Measurements from ENCODE around the gene HPSE2.
"Not testable (repeated sequence)": the region's sequence is repeated elsewhere in the genome, so short reads cannot be mapped to it uniquely, and the experiment has no call there.

Gene HPSE2

DNA sequence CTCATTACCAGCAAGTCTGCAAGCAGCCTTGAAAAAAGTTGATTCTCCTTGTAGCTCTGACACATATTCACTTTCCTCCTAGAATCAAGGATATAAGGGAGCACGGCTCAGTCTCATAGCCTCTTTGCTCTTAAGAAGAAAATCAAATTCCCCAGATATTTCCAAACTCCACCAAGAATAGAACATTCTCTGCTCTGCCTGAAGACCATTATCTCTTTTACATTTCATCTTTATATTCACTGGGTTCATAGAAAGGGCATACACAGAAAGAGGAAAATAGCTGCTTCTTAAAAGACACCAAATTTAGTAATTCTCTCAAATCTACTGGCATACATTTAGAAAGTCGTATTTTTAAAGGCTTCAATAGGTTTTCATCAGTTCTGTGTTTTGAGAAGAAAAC, 92.0 kb downstream of the HPSE2 start:
- DNase-seq = no peak

DNA sequence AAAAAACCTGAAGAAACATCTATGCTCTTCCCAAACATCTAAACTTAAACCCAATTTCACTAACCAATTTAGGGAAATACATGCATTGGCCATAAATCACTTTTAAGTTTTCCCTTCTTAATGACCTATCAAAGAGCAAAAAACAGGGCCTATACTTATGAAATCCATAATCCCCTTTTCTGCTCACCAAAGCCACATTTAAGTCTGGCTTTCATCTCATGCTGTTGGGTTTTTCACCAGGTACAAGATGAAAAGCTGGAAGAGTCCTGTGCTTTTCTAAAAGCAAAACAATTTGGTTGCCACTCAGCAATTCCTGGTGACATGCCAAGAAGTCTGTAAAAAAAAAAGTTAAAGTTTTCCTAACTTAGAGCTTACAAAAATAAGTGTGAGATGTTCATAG, 92.6 kb downstream of the HPSE2 start:
- DNase-seq = no peak

DNA sequence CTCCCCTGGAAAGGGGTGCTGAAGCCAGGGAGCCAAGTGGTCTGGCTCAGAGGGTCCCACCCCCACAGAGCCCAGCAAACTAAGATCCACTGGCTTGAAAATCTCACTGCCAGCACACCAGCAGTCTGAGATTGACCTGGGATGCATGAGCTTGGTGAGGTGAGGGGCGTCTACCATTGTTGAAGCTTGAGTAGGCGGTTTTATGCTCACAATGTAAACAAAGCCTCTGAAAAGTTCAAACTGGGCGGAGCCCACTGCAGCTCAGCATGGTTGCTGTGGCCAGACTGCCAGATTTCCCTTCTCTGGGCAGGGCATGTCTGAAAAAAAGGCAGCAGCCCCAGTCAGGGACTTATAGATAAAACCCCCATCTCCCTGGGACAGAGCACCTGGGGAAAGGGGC, 102.8 kb downstream of the HPSE2 start:
- not testable (repeated sequence) for DNase-seq

DNA sequence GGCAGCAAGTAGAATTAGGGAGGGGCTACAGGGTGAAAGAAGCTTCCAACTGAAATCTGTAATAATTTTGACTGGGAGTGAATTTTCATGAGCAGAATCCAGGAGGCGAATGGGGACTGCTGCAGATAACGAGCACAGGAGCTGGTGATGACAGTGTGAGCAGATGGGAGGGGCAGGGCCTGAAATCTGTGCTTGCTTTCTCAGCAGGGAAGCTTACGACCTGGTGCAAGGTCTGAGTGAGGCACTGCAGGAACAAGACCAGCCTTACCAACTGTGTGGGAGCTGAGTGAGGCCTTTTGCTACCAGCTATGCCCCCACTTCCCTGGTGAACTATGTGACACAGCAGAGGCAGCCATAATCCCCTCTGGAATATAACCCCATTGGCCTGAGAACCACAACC, 109.8 kb downstream of the HPSE2 start:
- no peak for DNase-seq

DNA sequence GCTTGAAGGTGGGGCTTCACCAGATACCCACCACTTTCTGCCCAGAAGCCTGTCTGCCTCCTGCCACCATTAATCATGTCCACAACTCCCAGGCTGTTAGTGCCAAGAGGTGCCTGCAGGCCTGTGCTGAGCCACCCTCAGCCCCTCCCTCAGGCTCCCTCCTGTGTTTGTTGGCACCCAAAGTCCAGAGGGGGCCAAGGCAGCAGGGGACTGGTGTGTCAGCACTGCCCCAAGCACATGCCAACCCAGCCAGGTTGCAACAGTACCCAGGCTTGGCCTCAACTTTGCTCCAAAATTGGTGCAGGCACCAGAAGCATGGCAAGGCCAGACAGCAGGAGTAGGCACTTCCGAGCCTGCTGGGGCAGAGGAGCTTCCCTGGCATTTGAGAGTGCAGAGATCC, 111.3 kb downstream of the HPSE2 start:
- no peak for DNase-seq

DNA sequence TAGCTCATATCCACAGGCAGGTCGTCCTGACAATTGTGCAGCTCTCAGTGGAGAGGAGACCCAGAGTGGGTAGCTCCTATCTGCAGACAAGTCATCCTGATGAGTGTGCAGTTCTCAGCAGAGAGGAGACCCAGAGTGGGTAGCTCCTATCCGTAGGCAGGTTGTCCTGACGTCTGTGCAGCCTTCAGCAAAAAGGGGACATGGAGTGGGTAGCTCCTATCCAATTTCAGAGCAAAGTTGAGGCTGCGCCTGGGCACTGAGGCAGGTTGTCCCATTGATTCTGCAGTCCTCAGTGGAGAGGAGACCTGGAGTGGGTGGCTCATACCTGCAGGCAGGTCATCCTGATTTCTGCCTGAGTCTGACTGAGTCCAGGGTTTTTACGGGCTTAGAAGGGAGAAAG, 111.8 kb downstream of the HPSE2 start:
- DNase-seq = no peak

DNA sequence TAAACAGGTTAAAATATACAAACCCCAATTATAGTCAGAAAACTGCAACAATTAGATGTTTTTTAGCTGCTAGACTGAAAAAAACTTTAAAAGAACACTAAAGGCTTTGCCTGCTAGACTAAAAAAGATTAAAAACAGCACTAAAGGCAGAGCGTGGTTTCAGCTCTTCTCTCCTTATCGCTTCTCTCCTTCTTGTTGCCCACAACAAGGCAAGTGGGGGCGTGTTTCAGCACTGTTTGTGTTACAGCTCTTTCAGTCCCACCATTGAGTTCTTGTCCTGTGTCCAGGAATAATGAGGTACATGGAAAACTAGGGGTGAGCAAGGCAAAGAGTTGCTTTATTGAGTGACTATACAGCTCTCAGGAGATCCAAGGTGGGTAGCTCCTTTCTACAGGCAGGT, 112.3 kb downstream of the HPSE2 start:
- no peak for DNase-seq

DNA sequence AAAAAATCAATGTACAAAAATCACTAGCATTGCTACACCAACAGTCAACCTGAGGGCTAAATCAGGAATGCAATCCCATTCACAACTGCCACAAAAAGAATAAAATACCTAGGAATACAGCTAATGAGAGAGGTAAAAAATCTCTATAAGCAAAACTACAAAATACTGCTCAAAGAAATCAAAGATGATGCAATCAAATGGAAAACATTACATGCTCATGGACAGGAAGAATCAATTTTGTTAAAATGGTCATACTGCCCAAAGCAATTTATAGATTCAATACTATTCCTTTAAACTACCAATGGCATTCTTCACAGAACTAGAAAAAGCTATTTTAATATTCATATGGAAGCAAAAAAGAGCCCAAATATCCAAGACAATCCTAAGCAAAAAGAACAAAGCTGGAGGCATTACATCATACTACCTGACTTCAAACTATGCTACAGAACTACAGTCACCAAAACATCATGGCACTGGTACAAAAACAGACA, 116.3 kb downstream of the HPSE2 start:
- DNase-seq = no peak

DNA sequence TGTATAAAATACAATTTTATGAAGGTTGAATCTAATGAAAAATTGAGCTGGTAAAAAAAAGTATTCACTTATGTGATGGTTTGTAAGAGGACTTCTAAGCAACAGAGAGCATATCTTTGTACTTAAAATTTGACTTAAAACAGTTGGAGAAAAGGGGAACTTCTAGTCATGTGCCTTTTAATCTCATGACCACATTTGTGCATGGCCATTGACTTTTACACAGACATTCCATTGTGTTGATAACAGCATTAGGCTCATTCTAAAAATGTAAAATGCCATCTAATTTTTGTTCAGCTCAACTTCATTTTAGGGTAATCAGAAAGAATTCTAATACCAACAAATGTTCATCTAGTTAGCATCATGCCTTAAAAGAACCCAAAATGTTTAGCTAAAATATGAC, 119.9 kb downstream of the HPSE2 start:
- no peak for DNase-seq

DNA sequence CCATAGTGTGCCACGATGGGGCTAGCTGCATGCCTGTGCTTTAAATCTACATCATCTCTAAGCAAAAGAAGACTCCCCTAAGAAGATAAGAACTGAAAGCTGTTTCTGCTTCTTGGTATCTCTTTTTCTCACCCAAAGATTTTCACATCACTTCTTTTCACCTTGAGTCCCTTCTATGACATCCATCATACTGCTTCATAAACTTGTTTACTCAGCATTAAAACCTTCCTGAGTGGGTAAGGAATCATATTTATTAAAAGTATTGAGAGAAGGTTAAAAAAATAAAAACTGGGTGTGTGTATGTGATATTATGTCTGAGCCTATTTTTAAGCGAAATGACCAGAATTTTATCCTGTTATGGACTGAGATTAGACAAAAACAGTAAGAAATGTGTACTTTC, 150.3 kb downstream of the HPSE2 start:
- no peak for DNase-seq

DNA sequence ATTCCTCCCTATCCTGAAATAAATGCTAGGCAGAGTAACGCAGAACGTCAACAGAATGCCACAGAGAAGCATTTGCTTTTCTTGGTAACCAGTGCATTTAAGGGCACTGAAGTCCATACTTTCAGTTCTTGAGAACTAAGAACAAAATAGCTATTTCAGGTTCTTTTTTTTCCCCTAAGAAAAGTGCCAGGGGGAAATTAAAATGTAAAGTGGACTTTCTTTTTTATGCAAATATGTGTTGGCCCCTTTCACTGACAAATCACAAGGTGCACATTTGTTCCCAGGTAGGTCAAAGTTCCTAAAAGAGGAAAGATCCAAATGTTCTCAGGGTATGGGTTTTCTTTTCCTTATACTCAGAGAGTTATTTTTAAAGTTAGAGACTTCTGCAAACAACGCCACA, 151.5 kb downstream of the HPSE2 start:
- no peak for DNase-seq

DNA sequence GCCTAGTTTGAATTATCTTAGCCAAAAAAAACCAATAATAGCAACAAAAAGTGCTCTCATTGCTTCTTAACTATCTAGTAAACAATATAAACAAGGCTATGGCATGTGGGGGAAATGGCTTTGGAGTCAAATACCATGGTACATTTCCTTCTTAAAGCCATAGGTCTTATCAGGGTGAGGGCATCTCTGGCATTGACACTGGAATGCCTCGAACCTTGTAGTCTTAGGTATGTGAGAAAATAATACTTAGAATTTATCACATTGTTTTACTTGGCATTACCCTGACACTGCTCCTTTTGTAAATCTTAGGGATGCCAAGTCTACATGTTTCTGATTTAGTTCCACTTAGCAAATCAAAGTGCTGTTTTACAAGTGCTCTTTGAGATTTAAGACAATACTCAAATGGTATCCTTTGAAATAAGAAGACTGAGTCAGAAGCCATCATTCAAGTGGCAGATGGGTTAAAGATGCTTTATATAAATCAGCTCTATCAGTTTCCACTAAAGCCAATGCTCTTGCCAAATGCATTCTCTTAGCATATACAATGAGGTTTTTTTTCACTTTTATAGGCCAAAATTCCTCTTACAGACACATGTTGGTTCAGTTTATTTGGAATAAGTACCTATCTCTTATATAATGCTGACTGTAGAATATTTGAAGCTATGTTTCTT, 155.2 kb downstream of the HPSE2 start:
- DNase-seq = no peak

DNA sequence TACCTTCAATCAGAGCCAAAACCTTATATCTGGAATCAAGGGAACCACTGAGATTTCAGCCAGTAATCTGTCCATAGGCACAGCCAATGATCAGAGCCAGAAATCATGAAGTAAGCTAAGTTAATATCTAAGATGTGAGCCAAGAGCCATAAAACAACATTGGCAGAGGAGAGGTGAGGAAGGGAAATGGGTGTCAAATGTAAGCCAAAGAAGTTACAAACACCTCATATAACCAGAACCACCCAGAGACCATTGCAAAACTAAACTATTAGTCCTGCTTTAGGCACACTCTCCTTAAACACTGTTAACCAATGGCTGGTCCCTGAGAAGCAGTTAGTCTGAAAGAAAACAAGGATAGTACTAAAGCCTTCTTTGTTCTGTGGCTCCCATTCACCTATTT, 173.1 kb downstream of the HPSE2 start:
- no peak for DNase-seq

DNA sequence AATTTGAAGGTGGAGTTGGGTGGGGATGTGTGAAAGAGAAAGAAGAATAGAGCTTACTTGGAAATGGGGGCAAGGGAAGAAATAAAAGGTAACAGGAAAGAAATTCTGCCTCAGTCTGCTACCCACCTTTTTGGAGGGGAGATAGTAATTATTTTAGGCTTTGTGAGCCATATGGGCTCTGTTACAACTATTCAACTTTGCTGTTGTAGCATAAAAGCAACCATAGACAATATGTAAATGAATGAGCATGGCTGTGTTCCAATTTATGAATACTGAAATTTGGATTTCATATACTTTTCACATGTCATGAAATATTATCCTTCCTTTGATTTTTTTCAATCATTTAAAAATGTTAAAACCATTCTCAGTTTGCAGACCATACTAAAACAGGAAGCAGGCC, 176.9 kb downstream of the HPSE2 start:
- no peak for DNase-seq

DNA sequence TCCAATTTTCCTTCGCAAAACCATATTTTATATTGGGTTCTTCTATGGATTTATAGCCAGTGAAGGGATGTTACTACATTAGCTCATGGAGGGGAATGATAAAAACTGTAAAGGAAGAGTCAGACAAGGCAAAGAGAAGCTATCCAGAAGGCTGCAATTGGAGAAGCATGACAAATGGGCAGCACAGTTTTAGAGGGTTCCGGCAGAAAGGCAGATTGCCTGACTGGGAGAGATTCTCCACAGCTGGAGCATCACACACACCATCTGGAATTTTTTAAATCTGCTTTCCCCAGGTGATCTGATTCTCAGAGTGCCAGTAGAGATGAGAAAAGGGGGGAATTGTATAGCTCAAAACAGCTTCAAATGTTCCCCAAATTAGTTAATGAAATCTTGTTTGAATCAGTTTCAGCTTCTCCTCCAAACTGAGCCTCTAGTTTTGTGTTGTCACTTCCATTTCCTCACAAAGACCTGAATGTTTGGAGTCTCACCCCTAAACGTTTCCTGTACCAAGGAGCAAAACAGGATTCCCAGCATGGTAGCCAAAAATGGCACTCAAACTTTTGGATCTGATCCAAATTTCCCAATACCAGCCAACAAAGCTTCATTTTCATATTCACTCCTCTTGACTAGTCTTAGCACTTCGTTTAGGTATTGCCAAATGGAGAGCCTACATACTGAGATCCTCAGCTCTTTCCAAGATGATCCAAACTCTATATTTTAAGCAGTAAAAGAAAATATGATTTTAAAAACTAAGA, 177.5 kb downstream of the HPSE2 start:
- DNase-seq = no peak

DNA sequence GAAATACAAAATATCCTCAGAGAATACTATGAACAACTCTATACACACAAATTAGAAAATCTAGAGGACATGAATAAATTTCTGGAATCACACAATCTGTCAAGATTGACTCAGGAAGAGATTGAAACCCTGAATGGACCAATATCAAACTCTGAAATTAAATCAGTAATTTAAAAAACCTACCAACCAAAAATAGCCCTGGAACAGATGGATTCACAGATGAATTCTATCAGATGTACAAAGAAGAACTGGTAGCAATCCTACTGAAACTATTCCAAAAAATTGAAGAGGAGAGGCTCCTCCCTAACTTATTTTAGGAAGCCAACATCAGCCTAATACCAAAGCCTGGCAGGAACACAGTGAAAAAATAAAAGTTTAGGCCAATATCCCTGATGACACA, 190.0 kb downstream of the HPSE2 start:
- no peak for DNase-seq

DNA sequence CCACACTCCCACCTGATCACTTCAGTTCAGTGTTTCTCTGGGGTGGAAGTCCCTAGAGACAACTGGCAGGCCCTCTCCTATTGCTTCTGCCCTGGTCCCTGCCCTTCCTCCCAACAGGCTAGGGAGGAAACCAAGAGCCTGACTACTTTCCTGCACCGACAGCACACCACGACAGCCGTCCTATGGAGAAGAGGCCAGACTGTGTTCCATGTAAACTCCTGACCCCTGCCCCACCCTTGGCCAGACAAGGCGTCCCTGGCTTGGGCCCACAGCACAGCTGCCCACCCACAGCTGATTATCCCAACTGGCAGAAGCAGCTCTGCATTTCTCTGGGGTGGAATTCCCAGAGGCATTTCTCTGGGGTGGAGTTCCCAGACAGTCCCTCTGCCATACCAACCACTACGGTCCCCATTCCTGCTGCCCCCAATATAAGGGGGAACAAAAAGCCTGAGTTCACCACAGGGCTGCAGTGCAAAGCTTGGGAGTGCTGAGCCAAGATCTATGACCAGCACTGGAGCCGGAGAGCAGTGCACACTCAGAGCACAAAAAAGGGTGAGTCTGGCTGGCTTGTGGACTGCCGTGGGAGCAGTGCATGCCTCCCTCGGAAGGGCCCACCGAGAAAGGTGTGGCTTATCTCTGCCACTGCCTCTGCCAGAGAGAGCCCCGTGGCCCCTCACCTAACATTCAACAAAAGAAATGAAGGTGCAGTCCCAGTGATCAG, 193.4 kb downstream of the HPSE2 start:
- DNase-seq = no peak

DNA sequence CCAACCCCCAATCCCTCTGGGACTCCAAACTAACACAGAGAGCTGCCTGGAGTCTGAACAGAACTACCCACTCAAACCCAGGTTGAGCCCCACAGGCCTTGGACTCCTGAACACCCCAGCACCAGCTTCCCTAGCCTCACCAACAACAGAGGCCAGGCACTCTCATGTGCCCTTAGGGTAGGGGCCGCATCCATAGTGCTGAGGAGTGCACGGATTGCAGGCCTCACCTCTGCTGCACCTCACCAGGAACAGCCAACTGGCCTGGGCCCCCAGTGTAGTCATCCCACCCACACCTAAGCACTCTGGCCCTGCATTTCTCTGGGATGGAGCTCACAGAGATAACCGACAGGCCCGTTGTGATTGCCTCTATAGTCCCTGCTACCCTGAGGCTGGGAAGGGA, 194.2 kb downstream of the HPSE2 start:
- DNase-seq = no peak

DNA sequence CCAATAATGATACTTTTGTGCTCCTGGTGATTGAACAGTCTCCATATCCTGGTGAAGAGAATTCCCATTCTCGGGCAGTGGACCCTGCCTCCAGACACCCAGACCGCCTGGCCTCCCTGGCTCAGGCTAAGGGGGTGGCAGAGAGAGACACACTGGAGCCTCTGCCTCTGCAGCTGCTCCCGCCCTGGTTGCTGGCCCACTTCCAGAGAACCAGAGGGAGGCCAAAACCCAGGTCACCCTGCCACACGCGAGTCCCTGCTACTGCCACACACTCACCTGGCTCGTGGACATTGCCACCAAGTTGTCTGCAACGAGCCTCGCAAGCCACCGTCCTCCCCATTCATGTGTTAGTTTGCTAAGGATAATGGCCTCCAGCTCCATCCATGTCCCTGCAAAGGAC, 221.8 kb downstream of the HPSE2 start:
- no peak for DNase-seq

DNA sequence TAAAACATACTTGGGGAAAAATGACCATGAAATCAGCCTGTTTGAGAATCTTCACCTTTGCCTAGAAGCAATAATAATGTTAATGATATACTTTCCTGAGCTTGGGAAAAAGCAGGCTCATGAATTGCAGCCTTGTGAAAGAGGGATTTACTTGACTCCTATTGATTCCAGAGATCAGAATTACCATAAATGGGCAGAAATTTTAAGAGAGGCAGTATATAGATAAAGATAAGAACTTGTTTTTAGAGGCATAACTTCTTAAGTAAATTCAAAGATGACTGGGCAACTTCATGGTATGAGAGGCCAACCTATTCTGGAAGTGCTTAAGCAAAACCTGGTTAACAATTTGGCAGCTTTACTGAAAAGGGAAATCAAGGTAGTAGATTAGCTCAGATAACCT, 225.4 kb downstream of the HPSE2 start:
- no peak for DNase-seq

DNA sequence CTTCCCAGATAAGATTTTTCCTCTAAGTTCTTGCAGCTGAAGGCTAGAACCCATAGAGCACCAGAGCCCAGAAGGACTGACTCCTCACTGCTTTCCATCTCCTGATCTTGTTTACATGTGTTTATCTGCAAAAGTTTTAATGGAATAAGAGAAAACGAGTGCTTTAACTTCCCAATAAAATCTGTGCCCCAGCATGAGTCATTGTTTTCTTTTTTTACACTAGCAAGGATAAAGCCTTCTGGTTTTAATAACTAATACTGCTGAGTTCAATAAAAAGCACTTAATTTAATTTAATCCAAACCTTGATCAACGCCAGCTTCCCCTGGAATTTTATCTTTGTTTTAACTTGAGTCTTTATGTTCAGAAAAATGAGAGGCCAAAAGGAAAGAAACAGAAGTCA, 227.6 kb downstream of the HPSE2 start:
- no peak for DNase-seq

DNA sequence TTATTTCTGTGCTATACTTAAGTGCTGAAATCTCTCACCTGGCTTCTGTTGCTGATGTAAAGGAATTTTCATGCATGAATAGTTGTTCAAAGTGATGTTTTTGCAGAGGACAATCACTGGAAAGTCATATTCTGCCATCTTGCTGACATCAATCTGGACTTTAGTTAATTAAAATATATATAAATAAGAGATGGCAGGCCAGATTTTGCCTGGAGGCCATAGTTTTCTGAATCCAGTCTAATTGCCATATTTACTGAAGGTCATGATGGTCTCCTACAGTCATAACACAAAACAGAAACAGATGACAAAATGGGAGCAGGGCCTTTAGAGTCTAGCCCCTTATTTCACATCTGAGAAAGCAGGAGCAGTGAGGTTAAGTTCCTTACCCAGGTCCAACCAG, 228.2 kb downstream of the HPSE2 start:
- no peak for DNase-seq

DNA sequence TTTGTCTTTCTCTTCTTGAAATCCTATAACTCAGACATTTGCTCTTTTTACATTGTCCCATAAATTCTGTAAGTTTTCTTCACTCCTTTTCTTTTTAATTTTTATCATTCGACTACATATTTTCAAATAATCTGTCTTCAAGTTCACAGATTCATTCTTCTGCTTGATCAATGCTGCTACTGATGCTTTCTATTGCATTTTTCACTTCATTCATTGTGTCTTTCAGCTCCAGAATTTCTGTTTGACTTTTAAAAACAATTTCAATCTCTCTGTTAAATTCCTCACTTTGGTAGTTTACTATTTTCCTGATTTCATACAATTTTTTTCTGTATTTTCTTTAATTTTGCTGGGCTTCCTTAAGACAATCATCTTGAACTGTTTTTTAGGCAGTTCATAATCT, 230.4 kb downstream of the HPSE2 start:
- DNase-seq = no peak

DNA sequence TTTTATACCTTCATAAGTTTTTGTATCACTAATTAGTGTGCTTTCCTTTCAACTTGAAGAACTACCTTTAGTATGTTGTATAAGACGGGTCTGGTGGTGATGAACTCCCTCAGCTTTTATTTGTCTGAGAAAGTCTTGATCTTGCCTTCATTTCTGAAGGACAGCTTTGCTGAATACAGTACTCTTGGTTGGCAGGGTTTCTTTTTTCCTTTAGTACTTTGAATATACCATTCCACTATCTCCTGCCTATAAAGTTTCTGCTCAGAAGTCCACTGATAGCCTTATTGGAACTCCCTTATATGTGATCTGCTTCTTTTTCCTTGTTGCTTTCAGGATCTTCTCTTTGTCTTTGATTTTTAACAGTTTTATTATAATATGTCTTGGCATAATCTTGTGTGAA, 230.9 kb downstream of the HPSE2 start:
- no peak for DNase-seq

Data from activated T-cell treated with anti-CD3 and anti-CD28 coated beads, Interleukin-2, amount 50 U/mL, for 1 hour (primary cell).